ENCODE measurements around the gene SCFD2. TPM values are rescaled to one million over a fixed set of nuclear protein-coding genes. Genes with fewer than 3 reads are reported as not detected.

The SCFD2 gene
- total and polyA plus RNA-seq, 10 of the 15 experiments (the other 5 are each of a cell fraction or from before 2014, with no cell fraction given) = 4.8 to 37.6 (median 24.9) TPM

- TF ChIP-seq E2F4 (IDR thresholded peaks at IDR 0.05; ENCODE audit: low read depth, low read length) (no peak), PAX8 (IDR thresholded peaks at IDR 0.05) (no peak)
Measured at GRCh38 chr4:53068755-53069330, 297.0 kb downstream of the SCFD2 start (continued).

GRCh38 chr4:53067125-53067802 is 298.6 kb downstream of the SCFD2 start:
- no TSS peak for BruUV-seq (replicated peaks)
- H3K79me2 ChIP-seq (ENCODE audit: control insufficient read depth, insufficient read depth, low read length) = no peaks in the 10 kb centered on the region
- no peak overlapping the region for H3K9ac ChIP-seq (ENCODE audit: control insufficient read depth, insufficient read depth, low read length)
- in situ Hi-C loops (cut with MboI) = no loop called here
- no peak overlapping the region for H3K27ac ChIP-seq (ENCODE audit: control insufficient read depth, insufficient read depth)
- ChIA-PET POLR2A (no interaction called here), SMC1A (ENCODE audit: uncharacterized antibody, unreplicated experiment) (no interaction called here), CTCF (no interaction called here), RAD21 (ENCODE audit: unreplicated experiment) (no interaction called here)
- no peaks in the 10 kb centered on the region; a peak in 1 of 4 replicates for H3K36me3 ChIP-seq (ENCODE audit: control insufficient read depth in 2 of 2, insufficient read depth in 2 of 2, low read length in 1 of 2)
- DNase-seq (ENCODE audit: low read depth, low spot score) = no peak
- peaks cover 6% of the 10 kb centered on the region; the same call in 2 of the 3 replicates for H3K9me3 ChIP-seq (replicated peaks; ENCODE audit: control insufficient read depth, insufficient read depth, low read length)
- 53% methylated on average over 2 of the region's 2 CpGs for WGBS (ENCODE audit: insufficient coverage, insufficient replicate concordance, low lambda C conversion rate, missing lambda C conversion rate)
- no peak for FAIRE-seq
- no peak overlapping the region for H3K4me2 ChIP-seq (ENCODE audit: control insufficient read depth, insufficient read depth)
- no peaks in the 10 kb centered on the region for H3K27me3 ChIP-seq (replicated peaks in 1 of 2; ENCODE audit: control insufficient read depth in 2 of 2, insufficient read depth in 2 of 2, low read length in 1 of 2)
- ATAC-seq = no peak
- H3K4me3 ChIP-seq = no peak overlapping the region
- intact Hi-C loops (cut with micrococcal nuclease; ENCODE audit: unreplicated experiment) = no loop called here
- no peaks in the 10 kb centered on the region for H4K20me1 ChIP-seq (ENCODE audit: control insufficient read depth, insufficient read depth)
- H2AFZ ChIP-seq (ENCODE audit: control insufficient read depth, low read depth, low read length) = no peak overlapping the region
- no peaks in the 10 kb centered on the region for H3K4me1 ChIP-seq (ENCODE audit: control insufficient read depth, insufficient read depth, low read length)
- no peak for TF ChIP-seq NFXL1 (IDR thresholded peaks at IDR 0.05; ENCODE audit: borderline replicate concordance)
- no peak for TF ChIP-seq ZBTB33 (IDR thresholded peaks at IDR 0.05)
- no peak for TF ChIP-seq NFIC (IDR thresholded peaks at IDR 0.05; ENCODE audit: low read depth, low read length)
- no peak for TF ChIP-seq USF2 (IDR thresholded peaks at IDR 0.05; ENCODE audit: borderline replicate concordance, low read depth, low read length)
- no peak for TF ChIP-seq ZNF217 (IDR thresholded peaks at IDR 0.05)
- TF ChIP-seq BCLAF1 (IDR thresholded peaks at IDR 0.05) = no peak
- no peak for TF ChIP-seq MXI1 (IDR thresholded peaks at IDR 0.05; ENCODE audit: low read depth, low read length)
- no peak for TF ChIP-seq CREM (IDR thresholded peaks at IDR 0.05; ENCODE audit: low read depth)
- TF ChIP-seq RELA (IDR thresholded peaks at IDR 0.05; ENCODE audit: borderline replicate concordance, partially characterized antibody) = no peak
- TF ChIP-seq JUNB (IDR thresholded peaks at IDR 0.05) = no peak
- no peak for TF ChIP-seq PBX3 (IDR thresholded peaks at IDR 0.05; ENCODE audit: insufficient replicate concordance, low read depth, low read length)
- TF ChIP-seq TCF7 (IDR thresholded peaks at IDR 0.05; ENCODE audit: borderline replicate concordance) = no peak
- TF ChIP-seq YBX1 (IDR thresholded peaks at IDR 0.05) = no peak
